Measurements from ENCODE around the gene TMEM203.

The TMEM203 gene

GRCh38 chr9:137230705-137231371, 25.4 kb upstream of the TMEM203 start, which contains the start of gene SLC34A3:
Gene SLC34A3 (plus strand): TSS chr9:137230901. CDS start chr9:137231703, 802 bp downstream.
- no peak for DNase-seq

- DNase-seq: no peak
Measured at GRCh38 chr9:137229903-137230704, 24.7 kb upstream of the TMEM203 start.

DNA sequence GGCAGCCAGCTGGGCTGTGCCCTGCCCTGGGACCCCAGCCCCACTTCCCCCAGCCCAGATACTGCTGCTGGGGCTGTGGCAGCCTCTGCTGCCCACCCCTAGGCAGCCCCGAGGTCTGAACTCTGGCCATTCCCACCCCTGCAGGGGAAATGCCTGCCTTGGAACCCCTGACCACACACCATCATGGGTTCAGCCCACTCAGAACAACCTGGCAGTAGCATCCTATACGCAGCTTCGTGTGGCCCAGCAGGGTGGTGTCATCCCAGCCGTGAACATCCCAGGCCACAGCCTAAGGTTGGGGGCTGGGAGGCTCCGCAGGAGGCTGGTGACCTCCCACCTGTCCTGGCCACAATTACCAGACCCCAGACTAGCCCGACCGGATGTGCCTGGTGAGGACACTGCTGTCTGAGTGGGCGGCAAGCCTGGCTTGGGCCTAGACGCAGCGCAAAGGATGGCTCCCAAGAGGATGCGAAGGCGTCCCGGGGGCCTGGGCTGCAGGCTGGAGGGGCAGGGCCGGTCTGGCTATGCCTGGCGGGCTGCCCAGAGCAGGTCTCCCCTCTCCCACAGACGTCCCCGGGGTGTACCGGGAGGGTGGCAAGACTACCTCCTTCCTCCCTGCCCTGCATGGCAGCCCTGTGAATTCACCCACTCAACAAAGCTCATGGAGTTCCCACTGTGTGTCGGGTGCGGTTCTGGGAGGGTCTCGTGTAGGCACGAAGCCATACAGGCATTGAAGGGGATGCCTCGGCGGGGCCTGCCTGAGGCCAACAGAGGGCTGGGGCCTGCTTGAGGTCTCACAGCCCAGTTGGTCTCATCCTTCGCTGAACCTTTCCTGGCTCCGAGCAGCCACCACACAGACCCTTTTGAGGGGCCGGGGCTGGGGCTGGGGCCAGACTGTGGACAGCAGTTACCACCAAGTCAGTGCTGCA, 23.8 kb upstream of the TMEM203 start:
- DNase-seq: no peak

DNA sequence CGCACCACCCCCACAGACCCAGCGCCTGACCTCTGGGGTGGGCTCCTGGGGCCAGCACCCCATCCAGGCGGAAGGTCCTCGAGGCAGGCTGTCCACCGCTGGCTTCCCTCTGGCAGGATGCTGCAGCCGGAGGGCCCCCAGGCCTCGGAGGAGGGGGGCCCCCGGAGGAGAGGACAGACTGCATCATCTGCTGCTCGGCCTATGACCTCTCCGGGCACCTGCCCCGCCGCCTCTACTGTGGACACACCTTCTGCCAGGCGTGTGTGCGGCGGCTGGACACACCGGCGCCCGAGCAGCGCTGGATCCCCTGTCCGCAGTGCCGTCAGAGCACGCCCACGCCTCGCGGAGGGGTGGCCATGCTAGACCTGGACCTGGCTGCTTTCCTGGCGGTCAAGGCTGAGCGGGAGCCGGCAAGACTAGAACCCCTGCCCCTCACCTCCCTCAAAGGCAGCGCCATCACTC, 23.1 kb upstream of the TMEM203 start:
- no peak for DNase-seq

- DNase-seq: no peak
Measured at GRCh38 chr9:137227853-137228505, 22.5 kb upstream of the TMEM203 start.

GRCh38 chr9:137227054-137227852, 21.8 kb upstream of the TMEM203 start, which contains the start of gene RNF224:
Gene RNF224 (plus strand): TSS chr9:137227502. CDS start chr9:137228336, 834 bp downstream.
- DNase-seq: peak; percentile 78

- DNase-seq: no peak
Measured at GRCh38 chr9:137226338-137227053, 21.0 kb upstream of the TMEM203 start.

GRCh38 chr9:137225699-137226331, 20.4 kb upstream of the TMEM203 start:
- DNase-seq: no peak

GRCh38 chr9:137224830-137225694, 19.6 kb upstream of the TMEM203 start, which contains the start of gene CYSRT1:
Gene CYSRT1 (plus strand): TSS chr9:137225174. CDS start chr9:137225622, 448 bp downstream.
- no peak for DNase-seq

GRCh38 chr9:137223078-137223970, 17.9 kb upstream of the TMEM203 start:
- DNase-seq: peak; percentile 87

DNA sequence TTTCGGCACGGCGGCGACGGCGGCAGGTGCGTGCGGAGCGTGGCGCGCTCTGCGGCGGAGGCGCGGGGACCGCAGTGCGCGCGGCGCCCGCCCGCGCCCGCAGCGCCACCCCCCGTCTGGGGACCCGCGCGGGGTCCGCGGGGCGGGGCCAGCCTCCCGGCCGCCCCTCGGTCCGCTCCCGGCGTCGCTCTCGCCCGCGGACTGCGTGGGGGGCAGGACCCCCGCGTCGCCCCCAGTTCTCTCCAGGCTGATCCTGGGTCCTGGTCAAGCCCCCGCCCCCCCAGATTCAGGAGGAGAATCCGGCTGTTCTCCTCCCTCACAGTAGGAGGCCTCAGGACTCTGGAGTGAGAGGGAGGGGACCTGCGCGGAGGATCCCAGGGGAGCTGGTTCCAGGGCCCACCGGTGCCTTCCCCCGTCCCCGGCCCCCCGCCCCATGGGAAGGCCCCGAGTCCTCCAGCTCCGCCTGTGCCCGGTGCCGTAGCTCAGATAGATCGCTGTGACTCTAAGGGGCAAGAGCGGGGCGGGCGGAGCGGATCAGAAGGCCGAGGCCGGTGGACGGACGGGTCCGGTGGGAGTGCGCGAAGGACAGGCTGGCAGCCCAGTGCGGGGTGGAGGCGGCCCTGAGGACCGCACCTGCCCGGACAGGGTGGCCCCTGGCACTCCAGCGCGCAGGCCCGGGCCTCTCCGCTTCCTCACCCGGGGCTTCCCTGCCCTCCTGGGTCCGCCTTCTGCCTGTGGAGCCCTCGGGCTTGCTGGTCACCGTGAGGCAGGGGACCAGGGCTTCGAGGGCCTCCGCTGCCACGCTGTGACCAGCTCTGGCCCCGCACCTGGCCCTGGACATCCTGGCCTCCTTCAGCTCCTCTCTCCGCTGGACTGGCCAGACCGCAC, 17.0 kb upstream of the TMEM203 start, which contains the start of gene RNF208:
Gene RNF208, minus strand, starts transcription at position 51 of the 888 bp plus-strand sequence. CDS start 1,028 bp downstream, outside the sequence.
- peak; percentile 68 for DNase-seq

- peak; percentile 31 for DNase-seq
Measured at GRCh38 chr9:137221506-137222111, 16.2 kb upstream of the TMEM203 start.

GRCh38 chr9:137221095-137221505, 15.7 kb upstream of the TMEM203 start:
- DNase-seq: no peak

DNA sequence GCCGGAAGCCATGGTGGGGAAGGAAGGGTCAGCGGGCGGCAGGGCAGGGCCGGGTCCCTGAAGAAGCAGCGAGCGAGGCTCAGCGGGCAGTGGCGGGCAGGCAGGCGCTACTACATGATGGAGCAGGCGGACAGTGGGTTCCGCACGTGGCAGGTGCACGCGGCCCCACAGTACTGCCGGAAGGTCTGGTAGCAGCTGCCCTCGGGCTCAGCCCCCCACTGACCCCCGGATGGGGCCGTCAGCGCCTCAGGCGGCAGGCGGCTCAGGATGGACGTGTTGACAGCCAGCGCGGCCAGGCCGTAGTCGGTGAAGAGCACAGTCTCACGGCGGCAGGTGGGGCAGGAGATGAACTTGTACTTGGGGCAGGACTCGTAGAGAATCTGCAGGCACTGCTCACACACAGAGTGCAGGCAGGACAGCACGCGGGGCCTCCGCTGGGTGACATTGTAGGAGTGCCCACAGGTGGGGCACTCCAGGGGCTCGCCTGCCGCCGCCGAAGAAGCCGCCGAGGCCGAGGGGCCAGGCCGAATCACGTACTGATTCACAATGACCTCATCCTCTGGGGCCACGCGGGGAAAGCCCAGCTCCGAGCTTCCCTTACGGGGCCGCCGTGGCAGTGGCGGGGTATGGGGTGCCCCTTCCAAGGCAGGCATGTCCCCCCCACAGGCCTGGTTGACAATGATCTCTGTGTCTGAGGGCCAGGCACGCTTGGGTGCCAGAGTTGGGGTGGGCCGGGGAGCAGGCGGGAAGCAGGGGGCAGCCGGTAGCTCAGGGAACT, 15.1 kb upstream of the TMEM203 start:
- DNase-seq: no peak

- DNase-seq: no peak
Measured at GRCh38 chr9:137219757-137220316, 14.4 kb upstream of the TMEM203 start.
